NCI-H524 (cell line): ENCODE measurements around the gene SMARCC1.

Source experiments
- DNase-seq, 2 experiments: peaks; one replicate each; lab custom pipeline; 2025; lab: John Stamatoyannopoulos, UW

SMARCC1 gene

DNA sequence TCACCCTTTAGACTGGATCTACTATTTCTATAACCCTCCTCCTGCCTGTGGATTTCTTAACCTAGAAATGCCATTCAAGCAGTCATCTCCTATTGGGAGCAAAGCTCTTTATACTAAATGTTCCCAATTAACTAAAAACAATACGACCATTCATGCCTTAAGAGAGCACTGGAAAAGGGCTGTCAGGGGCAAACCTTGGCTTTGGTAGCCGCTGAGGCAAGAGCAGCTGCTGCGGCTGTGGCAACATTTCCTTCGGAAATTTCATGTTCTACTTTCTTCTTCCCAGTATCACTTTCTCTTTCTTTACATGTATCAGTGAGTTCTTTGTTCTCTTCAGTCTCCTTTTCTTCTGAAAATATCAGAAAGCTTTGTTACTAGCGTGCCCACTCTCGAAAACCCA, 146.7 kb downstream of the SMARCC1 start:
- DNase-seq = no peak

DNA sequence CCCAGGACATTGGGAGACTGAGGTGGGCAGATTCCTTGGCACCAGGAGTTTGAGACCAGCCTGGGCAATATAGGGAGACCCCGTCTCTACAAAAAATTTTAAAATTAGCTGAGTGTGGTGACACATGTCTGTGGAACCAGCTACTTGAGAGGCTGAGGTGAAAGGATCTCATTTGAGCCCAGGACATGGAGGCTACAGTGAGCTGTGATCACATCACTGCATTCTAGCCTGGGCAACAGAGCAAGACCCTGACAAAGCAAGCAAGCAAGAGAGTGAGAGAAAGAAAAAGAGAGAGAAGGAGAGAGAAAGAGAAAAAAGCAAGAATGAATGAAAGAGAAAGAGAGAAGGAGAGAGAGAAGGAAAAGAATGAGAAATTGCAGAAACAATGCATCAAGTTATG, 150.9 kb downstream of the SMARCC1 start:
- no peak for DNase-seq

DNA sequence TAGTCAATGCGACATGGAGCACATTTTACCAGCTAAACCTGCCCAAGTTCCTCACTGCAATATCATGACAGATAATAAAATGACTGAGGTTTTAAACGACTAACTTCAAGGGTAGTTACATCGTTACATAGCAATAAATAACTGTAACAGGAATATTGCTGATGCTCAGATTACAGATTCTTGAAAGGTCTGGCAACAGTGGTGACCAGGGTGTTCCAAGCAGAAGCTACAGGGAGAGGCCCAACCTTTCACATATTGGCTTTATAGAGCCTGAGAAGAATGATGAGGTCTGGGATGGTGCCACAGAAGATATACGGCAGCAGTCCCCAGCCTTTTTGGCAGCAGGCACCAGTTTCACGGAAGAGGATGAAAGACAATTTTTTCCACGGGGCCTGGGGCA, 151.9 kb downstream of the SMARCC1 start:
- no peak for DNase-seq

DNA sequence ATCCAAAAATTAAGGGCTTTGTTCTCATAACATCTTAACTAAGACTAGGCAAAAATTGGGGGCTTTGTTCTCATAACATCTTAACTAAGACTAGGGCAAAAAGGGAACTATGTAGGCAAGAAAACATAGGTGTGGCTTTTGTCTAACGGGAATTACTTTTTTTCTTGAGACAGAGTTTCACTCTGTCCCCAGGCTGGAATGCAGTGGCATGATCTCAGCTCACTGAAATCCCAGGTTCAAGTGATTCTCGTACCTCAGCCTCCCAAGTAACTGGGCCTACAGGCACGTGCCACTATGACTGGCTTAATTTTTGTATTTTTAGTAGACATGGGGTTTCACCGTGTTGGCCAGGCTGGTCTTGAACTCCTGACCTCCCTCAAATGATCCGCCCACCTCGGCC, 153.3 kb downstream of the SMARCC1 start:
- DNase-seq = no peak

DNA sequence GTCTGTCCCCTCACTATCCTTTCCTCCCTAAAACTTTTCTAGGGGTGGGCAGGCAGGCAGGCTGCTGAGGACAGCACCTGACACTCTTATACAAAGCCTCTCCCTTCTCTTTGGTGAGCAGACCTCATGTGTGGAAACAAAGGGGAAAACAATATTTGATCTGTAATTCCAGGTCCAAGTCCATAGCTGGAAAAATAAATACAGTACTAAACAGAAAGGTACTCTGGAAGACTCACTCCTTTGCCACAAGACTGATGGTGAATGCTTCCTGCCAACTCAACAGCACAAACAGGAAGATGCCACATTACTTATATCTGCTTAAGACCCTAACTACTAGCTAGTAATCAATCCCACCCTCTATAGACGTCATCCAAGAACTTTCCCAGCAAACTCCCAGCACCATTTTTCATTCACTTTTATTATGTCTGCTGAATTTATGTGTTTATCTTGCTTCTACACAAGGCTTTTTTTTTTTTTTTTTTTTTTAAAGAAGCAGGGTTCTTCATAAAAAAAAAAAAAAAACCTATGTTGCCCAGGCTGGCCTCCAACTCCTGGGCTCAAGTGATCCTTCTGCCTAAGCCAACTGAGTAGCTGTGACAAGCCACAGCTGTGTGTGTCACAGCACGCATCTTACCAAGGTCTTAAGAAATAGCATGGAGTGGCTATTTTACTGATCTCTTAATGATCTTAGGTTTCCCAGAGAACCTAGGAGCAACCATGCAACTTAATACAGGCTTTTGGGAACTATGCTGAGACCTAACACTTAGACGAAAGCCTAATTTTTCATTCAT, 158.8 kb downstream of the SMARCC1 start:
- DNase-seq = no peak

DNA sequence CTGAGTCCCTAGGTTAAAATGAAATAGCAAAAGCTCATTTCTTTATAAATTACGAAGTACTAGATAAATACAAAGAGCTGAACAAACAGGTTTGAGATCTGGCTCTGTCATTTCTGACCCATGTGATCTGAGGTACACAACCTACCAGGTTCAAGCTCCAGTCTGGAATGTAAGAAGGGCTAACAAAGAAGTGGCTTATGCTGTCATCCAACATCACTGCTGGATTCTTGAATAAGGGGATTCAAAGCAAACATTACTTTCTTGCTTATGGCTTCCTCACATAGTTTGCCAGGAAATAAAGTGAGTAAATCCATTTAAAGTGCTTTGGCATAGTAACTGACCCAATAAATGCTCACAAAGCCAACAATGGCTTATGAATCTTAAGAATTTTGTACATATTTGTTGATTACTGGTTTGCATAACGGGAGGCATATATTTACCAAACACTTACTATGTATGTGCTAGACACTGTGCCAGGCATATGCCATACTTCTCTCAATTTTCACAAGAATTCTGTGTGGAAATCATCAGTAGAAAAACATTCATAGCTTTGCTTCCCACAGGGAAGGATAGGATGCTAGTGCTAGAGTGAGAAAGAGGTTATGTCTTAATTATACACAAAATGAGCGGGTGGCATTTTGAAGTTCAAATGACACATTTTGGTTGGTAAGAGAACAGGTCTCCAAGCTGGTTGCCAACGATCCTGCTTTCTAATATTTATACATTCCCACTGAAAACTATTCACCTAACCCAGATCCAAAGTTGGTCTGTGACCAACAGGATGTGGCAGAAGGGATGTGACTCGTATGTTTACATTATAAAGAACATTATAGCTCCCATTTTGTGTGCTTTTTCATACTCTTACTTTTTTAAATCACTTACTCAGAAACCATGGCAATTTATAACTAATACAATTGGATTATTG, 164.3 kb downstream of the SMARCC1 start:
- DNase-seq = no peak

DNA sequence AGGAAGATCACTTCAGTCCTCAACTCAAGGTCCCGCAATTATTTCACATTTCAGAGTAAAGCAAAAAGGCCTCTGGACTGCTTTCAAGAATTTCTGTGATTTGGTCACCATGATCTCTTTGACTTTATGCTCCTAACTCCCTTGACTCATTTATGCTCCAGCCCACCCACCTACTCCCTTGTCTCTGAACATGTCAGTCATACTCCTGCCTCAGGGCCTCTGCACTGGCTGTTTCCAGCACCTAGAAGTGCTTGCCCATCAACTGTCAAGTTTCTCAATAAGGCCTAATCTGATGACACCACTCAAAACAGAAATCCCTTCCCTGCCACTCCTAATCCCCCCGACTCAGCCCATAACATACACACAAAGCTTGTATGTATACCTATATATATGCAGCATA, 166.9 kb downstream of the SMARCC1 start:
- DNase-seq = no peak

DNA sequence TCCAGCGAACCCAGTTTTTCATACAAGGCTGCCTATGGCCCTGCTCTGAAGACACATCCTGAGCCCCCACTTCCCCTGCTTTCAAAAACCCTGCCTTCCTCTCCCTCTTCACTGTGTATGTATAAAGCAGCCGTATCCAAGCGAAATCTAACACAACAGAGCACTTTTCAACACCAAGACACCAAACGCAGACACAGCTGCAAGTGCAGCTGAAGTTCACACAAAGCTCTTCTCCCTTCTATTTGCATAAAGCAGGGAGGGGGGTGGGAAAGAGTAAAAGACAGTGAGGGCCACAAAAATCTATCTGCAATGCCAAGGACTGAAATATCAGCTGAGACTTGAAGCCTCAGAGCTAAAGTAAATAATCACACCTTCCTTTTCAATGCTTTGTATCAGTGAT, 168.0 kb downstream of the SMARCC1 start:
- DNase-seq = no peak

DNA sequence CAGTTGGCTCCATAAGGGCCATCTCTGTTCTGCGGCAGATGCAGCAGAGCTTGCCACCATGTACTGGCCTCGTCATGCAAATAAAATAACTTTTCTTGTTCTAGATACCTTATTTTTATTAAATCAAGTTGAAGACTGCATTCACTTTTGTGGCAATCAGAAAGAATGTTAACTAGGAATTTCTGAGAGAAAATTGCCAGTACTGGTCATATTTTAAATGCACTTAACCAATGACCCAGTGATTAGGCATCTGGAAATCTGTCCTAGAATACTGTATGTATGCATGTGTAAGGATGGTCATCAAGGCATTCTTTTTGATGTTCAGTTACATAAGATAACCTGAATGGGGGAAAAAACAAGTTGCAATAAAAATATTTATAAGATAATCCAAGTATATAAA, 168.8 kb downstream of the SMARCC1 start:
- DNase-seq = no peak

DNA sequence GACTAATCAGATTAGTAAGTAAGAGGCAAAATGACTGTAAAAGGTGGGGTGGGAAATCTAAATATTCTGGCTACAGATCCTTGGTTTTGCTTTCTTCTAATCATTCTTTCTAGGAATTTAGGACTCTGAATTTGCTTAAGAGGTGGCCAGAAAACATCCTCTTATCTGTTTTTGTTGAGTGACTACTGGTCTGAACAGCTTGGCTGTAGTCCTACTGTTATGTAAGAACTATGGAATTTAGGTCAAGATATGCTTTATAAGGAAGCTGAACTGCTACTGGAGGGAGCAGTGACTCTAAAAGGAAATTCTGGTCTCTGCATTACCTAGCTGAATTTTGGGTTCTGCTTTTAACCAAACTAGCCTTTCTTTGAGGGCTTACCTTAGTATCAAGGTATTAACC, 169.5 kb downstream of the SMARCC1 start:
- no peak for DNase-seq

DNA sequence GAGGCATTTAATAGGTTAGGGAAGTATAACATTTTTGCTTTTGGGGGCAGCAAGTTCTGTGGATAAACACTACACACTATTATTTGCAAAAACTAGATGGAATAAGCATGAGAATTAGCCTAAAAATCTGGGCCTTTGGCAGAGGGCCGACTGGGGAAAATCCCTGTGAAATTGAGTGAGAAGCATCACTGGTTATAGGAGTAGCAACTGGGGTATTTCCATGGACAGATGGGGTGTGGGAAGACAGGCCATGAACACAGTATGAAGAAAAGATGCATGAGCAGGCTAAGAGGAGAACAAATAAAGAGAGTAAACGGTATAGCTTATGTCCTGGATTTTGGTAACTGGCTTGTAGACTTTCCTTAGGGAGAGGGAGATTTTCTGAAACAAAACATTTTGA, 170.1 kb downstream of the SMARCC1 start:
- DNase-seq = no peak

DNA sequence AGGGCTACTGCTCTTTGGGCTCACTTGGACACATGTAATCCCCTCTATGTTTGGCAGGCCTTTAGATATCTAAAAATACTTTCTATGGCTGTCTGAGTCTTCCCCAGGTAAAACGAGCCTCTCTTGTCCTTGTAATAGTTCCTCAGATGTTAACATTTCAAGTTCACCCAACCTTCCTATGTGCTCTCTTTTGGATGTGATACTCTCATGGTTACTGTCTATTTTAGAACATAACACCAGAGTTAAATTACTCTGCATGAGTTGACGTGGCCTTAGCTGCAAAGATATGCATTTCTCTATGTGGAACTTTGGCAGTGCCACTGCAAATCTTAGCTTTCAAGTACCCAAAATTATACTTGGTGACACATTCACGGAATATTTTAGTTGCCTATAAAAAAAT, 171.1 kb downstream of the SMARCC1 start:
- no peak for DNase-seq

DNA sequence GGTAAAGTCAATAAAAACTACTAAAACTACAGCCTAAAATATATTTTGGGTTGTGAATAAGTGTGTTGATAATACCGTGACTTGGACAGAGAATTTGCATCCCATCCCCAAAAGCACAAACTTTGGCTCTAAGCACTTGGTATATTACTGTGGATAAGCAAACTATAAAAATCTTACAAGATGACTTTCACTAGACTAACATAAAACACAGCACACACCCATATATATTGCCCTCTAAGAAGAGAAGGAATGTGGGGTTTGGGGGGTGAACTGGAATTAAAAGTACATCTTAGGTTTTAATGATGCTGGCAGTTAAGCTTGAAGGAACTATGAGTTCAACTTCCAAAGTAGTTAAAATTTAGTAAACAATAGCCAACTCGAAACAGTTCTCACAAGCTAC, 174.4 kb downstream of the SMARCC1 start:
- DNase-seq = no peak

DNA sequence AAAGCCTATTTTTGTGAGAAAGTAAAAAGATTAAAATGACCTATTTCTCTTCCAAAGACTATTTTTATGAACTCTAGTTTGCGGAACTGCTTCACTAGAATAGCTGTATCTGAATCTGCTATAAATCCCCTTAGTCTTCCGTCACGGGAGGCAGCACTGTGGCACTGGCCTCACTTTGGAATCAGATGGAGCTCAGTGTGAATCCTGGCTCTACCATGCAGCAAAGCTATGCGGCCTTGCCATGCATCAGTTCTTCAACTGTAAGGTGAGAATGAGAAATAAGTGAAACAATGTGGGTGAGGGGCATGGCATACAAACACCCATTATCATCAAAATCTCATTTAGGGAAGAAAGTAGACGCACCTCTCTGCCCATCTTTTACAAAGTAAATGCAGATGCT, 175.5 kb downstream of the SMARCC1 start:
- no peak for DNase-seq

DNA sequence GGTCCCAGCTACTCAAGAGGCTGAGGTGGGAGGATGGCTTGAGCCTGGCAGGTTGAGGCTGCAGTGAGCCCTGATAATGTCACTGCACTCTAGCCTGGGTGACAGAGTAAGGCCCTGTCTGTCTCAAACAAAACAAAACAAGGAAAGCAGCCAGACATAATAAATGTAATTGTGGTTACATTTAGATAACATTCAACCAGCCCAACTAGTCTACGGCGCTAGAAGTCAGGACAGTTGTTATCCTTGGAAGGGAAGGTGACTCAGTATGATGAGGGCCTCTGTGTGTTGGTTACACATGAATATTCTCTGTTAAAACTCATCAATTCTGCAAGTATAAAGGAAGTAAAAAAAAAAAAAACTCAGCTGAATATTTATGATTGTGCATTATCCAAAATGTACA, 176.0 kb downstream of the SMARCC1 start:
- no peak for DNase-seq

DNA sequence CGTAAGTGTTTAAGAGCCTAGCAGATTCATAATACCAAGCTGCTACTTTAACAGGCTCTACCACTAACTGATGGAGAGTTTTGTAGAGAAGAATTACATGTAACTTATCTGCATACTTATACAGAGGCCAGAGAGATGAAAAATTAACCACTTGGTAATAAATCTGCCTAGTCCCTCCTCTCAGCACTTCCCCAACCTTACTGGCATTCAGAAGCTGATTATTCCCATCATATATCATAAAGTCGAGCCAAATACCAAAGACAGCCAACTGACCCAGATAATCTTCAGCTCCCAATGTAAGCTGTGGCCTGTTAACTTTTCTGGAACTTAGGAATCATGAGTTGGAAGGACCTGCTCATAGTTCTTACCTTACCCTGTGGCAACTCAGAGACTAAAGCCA, 177.5 kb downstream of the SMARCC1 start:
- DNase-seq = no peak

DNA sequence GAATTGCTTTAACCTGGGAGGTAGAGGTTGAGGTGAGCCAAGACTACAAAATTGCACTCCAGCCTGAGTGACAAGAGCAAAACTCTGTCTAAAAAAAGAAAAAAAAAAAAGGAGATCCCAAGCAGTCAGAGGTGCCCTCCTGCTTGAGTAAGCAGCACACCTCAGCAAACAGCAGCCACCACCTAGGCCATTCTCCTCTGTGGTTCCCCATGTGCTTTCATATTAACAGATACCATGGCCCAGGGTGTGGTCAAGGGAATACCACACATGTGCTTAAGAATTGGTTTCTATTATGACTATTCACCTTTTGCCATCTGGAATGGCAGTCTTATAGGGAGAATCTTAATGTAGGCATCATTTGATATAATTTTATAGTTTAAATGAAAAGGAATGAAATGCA, 178.4 kb downstream of the SMARCC1 start:
- no peak for DNase-seq

DNA sequence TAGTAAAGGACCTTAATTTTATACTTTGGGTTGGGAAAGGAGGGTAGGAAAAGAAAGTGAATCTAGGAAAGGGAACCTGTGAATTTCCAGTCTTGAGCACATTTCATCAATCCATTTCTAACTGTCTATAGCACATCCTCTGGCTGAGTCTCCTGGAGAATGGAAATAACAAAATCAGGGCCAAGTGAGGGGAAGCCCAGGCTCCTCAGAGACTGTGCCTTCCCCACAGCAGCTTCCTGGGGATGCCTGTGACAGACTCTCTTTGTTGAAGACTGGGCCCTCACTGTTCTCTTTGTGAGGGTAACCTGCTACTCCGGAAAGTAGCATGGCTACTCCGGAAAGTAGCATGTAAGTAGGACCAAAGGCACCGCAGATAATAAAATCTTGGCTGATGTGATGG, 180.4 kb downstream of the SMARCC1 start:
- DNase-seq = no peak

DNA sequence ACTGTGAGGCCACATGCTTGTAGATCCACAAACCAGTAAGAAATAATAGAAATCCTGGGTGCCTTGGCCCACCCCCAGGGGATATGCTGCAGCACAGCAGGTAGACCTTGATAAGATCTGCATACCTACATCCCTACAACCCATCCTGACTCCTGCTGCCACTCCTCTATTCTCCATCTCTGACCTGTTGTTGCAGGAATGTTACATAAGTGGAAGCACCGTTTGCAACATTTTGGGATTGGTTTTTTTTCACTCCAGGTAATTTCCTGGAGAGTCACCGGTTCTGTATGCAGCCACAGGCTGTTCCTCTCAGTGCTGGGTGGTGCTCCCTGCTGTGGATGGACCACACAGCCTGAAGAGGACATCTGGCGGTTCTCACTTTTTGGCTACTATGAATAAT, 186.9 kb downstream of the SMARCC1 start:
- DNase-seq = no peak

DNA sequence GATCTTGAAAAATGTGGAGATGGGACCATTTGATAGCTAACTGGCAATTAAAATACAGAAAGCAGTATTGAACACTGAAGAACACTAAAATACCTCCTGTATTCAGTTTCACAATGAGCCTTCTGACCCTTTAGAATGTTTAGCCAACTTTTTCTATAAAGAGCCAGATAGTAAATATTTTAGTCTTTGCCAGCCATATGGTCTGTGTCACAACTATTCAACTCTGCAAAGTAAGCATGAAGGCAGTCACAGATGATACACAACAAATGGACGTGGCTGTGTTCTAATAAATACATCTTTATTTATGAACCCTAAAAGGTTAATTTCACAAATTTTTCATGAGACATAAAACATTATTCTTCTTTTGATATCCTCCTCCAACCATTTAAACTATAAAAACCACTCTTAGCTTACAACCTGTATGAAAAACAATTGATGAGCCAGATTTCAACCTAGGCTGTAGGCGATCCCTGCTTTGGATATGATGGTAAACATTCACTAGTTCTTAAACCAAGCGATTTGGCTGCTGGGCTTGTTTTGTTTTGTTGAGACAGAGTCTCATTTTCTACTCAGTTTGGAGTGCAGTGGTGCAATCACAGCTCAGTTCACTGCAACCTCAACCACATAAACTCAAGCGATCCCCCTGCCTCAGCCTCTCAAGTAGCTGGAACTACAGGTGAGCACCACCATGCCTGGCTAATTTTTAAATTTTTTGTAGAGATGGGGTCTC, 189.5 kb downstream of the SMARCC1 start:
- DNase-seq = no peak

DNA sequence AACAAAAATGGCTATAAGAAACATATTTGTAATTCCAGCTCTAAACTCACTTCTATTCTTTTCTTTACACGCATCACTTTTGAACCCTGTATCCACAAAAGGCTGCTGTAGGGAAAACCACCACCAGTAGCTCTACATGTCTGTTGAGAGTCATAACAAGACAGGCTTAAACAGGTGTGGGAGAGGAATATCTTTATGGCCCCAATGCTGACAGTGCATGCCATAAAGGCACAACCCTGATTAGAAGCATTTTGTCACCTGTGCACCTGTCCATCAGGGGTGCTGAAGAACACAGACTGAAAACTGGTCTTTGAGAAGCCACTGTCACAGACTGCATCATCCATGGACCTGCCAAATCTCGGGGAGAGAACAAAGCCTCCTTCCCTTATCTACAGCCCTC, 191.5 kb downstream of the SMARCC1 start:
- DNase-seq = no peak

DNA sequence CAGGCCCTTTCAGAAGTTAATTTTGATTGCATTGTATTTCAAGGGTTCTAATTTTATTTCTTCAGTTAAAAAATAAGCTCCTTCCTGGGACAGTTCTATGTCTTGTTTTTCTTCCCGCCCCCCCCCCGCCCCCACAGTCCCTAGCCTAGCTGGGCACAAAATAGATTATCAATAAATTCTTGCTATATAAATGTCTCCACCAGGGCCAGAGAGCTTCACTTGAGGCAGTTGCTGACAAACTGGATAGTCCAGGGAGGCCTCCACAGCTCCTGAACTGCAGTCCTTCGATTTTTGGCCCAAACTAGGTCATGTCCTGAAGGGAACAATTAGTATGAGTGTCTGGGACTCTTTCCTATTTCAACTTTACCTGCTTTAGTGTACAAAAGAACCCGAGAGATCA, 193.1 kb downstream of the SMARCC1 start:
- no peak for DNase-seq

DNA sequence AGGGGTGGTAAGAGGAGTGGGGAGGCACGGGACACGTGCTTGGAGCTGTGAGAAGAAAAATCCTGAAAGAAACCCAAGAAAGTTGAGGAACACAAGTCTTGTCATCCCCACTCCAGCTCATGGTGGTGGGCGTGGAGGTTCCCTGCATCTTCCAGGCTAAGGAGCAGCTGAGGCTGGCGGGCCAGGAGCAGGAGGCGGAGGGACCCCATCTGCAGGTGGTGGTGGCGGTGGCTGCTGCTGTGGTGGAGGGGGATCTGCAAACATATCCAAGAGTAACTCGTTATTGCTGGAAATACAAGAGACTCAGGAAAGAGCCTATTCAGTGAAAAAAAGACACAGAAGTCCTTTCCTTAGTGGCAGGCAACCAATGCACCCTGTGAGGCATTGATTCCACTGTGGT, 193.6 kb downstream of the SMARCC1 start:
- no peak for DNase-seq
